ENCODE results near the gene POLA2. TPM values are rescaled to one million over a fixed set of nuclear protein-coding genes. Genes with fewer than 3 reads are reported as not detected.

The POLA2 gene
- total RNA-seq, 2 donors from 2014 or later = 5.9 to 28.0 TPM

GRCh38 chr11:65305501-65306268, 43.9 kb downstream of the POLA2 start:
- H3K9ac ChIP-seq (ENCODE audit: low read depth in 2 of 2, low read length in 2 of 2) = no peak overlapping the region
- intact Hi-C loops (cut with DNase I) = no loop called here
- no peaks in the 10 kb centered on the region for H3K9me3 ChIP-seq
- H3K27me3 ChIP-seq = no peaks in the 10 kb centered on the region
- peak; percentile 66 for DNase-seq
- no peak for TF ChIP-seq CTCF (IDR thresholded peaks at IDR 0.05)
- peak overlapping the region; percentile 73 for H3K27ac ChIP-seq
- no peaks in the 10 kb centered on the region for H3K36me3 ChIP-seq
- H3K4me3 ChIP-seq = no peak overlapping the region
- H3K4me1 ChIP-seq = peaks cover 14% of the 10 kb centered on the region

GRCh38 chr11:65307298-65308229, 45.8 kb downstream of the POLA2 start:
- Histone ChIP-seq H3K9me3 (no peaks in the 10 kb centered on the region), H3K36me3 (no peaks in the 10 kb centered on the region), H3K9ac (ENCODE audit: low read depth in 2 of 2, low read length in 2 of 2) (peak overlapping the region in 1 of 2 donors; percentile 32), H3K27me3 (no peaks in the 10 kb centered on the region), H3K4me1 (peaks cover 18% of the 10 kb centered on the region), H3K27ac (peak overlapping the region; percentile 57), H3K4me3 (no peak overlapping the region)
- TF ChIP-seq CTCF (IDR thresholded peaks at IDR 0.05) = no peak
- no peak for DNase-seq
- intact Hi-C loops (cut with DNase I) = no loop called here

DNA sequence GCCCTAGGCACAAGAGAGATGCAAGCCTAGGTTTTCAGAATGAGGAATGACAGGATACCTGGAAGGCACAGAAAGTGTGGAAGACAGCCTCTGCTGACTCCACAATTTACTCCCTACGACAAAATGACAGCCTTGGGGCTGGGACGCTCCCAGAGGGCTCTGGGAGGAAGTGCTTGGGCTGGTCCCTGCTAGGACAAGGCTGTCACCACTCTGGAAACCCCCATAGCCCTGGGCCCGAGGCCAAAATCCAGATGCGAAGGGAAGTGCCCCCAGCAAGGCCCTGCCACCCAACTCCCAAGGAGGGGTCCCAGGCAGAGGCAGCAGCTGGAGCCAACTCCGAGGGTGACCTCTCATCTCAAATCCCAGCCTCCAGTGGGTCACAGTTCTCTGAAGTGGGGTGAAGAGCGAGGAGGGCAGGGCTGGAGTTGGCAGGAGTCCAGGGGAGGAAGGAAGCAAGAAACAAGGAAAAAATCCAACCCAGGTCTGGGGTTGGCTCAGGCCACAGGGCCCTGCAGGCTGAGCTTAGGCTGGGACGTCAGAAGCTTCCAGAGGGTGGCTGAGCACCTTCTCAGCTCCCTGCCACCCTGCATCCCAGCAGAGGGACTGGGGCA, 46.6 kb downstream of the POLA2 start:
- no peak for TF ChIP-seq CTCF (IDR thresholded peaks at IDR 0.05)
- Histone ChIP-seq H3K27me3 (no peaks in the 10 kb centered on the region), H3K36me3 (no peaks in the 10 kb centered on the region), H3K27ac (peak overlapping the region; percentile 57), H3K4me3 (no peak overlapping the region), H3K4me1 (peaks cover 21% of the 10 kb centered on the region), H3K9me3 (no peaks in the 10 kb centered on the region), H3K9ac (ENCODE audit: low read depth in 2 of 2, low read length in 2 of 2) (peak overlapping the region; percentile 7 to 32)
- intact Hi-C loops (cut with DNase I) = no loop called here
- DNase-seq = peak; percentile 61

GRCh38 chr11:65309006-65309405, 47.2 kb downstream of the POLA2 start:
- no peak for DNase-seq
- no peaks in the 10 kb centered on the region for H3K9me3 ChIP-seq
- H3K4me1 ChIP-seq = peaks cover 21% of the 10 kb centered on the region
- peak overlapping the region; percentile 57 for H3K27ac ChIP-seq
- no peaks in the 10 kb centered on the region for H3K27me3 ChIP-seq
- intact Hi-C loops (cut with DNase I) = no loop called here
- peak overlapping the region; percentile 7 to 32 for H3K9ac ChIP-seq (ENCODE audit: low read depth in 2 of 2, low read length in 2 of 2)
- no peak overlapping the region for H3K4me3 ChIP-seq
- no peak for TF ChIP-seq CTCF (IDR thresholded peaks at IDR 0.05)
- H3K36me3 ChIP-seq = no peaks in the 10 kb centered on the region

- Histone ChIP-seq H3K36me3 (no peaks in the 10 kb centered on the region), H3K4me1 (peaks cover 21% of the 10 kb centered on the region), H3K27ac (peak overlapping the region; percentile 12), H3K9ac (ENCODE audit: low read depth in 2 of 2, low read length in 2 of 2) (no peak overlapping the region), H3K9me3 (no peaks in the 10 kb centered on the region), H3K27me3 (no peaks in the 10 kb centered on the region), H3K4me3 (no peak overlapping the region)
- no peak for TF ChIP-seq CTCF (IDR thresholded peaks at IDR 0.05)
- peak; percentile 52 for DNase-seq
- intact Hi-C loops (cut with DNase I) = no loop called here
These were observed 48.5 kb downstream of the POLA2 start for GRCh38 chr11:65310215-65310614.
